HG02885 (cell line): ENCODE measurements around the gene CUBN.

Experiments
- ATAC-seq: cut with Tn5 transposase; IDR thresholded peaks from one replicate; pipeline ENCODE4 v1.9.1; 2021; ENCODE audit warnings: mild to moderate bottlenecking; ENCODE audit not compliant: unreplicated experiment, poor library complexity

The CUBN gene

DNA sequence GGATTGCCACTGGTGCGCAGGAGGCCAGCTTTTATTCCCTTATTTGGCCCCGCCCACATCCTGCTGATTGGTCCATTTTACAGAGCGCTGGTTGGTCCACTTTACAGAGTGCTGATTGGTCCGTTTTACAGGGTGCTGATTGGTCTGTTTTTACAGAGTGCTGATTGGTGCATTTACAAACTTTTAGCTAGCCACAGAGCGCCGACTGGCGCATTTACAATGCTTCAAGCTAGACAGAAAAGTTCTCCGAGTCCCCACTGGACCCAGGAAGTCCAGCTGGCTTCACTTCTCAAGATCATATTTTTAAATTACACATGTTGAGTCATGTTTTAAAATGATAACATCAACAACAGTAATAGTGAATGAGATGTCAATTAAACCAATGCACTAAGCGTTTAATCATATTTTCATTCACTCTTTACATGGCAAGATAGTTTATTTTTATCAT lies 128.3 kb downstream of the CUBN start:
- ATAC-seq: no peak

DNA sequence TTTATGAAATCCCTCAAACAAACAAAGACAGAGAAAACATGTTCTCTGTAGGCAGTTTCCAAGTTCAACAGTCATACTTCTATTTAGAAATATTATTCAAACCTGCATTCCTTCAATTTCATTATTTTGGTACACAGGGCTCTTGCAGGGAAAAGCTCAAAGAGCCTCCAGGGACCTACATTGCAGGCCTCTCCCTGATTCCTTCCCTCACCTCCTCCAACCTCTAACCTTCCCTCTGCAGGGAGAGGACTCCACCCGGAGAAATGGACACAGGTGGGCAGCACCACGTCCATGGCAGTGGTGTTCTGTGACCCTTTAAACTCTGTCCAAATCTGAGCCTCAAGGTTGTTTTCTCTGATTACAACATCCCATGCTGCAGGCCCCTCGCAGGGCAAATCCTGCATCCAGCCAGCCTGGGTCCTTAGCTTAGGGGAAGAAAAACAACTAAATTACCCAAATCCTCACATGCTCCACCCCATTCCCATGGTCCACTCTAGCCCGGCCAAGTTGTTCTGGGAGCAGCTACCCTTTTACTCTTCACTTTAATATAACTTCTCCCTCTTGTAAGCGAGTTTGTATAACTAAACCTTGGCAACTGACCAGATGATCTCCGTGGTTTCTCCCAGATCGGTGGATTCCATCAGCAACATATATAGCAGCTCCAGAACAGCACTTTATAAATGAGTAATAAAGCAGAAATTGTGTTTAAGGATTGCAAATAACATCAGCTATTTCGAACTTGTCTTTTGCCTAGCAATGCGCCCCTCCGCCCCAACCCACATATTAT lies 129.8 kb downstream of the CUBN start:
- ATAC-seq: no peak

DNA sequence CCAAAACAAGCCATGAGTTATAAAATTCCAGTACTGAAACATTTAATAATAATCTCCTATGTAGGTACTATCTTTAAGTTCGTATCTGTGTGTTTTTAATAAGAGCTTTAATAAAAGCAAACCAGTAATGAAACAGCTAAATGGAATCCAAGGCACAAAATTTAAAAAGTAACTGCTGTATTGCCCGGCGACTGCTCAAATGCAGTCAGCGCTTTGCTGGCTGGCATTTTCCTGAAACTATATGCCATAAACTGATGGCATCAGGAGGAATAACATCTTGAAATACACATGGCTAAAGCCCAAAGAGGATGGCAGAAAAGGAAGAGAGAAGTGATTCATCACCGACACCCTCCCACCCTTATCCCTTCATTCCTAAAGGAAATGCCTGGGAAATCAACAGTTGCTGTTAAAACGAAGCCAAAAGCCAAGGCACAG lies 133.1 kb downstream of the CUBN start:
- ATAC-seq: no peak

DNA sequence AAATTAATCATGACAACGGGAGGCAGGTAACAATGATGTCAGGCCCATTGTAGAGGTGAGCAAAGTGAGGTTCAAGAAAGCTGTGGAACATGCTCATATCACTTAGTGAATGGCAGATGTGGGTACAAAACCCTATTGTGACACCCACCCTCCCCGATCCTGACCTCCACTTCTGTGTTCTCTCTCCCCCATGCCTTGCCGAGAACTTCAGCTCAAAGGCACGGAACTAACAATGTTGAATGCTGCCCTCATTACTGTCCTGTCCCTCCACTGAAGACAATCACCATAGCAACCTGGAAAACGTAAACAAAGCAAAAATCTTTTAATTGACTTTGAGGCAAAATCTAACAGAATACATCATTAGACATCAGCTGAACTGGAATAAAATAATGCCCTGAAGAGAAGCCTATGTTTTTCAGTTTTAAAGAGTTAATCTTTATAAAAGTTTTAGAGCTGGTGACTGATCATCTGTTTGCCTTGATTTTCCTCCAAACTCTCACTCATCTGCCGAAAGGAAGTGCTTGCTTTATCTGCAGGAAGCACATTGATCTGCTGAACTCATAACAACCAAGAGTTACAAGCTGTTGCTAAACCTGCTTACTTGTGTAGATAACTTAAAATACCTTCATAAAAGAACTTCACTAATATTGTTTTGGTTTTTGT lies 133.6 kb downstream of the CUBN start:
- no peak for ATAC-seq

DNA sequence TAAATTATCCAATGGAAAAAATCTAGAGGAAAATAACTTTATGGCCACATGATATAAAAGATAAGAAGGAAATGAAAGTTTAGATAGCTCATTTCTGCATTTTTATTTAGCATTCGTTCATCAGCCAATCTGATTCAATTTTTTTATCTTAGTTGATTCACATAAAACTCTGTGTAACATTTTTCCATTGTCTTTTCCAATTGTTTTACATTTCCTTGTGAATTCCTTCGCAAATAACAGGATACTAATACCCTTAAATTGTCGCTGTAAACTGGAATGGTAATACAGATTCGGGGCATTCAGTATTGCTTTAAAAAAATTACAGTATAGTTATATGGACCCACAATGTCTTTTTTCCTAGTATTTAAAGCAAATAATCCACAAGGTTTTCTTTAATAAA lies 136.4 kb downstream of the CUBN start:
- ATAC-seq: no peak

DNA sequence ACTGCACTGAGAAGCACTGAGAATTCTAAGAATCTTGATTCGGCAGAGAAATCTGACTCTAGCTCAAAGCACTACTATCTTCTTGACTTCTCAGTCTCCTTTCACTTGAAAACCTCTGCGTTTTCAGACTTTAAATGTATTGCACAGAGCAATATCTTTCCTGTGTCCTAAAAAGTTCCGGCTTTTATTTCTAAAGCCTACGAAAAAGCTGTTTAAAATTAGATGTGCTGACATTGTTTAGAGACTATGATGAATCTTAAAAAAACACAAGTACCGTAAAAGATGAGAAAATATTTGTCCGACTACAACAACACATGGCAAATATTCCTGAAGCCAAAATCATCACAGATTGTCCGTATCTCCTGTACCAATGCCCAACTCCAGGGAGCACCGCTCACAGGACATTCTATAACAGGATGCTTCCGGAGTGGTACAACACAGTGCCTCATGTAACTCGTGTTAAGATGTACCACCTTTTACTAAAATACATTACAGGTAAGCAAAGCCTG lies 136.9 kb downstream of the CUBN start:
- ATAC-seq: no peak

DNA sequence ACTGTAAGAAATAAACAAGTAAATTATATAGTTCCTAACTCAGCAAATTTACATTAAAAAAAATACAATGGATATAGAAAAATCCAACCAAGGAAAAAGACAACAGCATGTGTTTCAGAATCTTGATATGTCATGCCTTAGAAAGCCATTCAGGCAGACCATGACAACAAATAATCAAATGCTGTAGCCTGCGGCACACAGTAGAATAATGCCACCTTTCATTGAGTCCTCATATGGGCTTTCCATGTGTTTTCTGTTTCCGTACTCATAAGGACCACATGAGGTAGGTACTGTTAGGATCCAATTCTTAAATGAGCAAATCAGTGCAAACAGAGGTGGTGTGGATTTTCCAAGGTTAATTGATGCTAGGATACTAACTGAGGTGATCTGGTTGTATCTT lies 138.6 kb downstream of the CUBN start:
- no peak for ATAC-seq

DNA sequence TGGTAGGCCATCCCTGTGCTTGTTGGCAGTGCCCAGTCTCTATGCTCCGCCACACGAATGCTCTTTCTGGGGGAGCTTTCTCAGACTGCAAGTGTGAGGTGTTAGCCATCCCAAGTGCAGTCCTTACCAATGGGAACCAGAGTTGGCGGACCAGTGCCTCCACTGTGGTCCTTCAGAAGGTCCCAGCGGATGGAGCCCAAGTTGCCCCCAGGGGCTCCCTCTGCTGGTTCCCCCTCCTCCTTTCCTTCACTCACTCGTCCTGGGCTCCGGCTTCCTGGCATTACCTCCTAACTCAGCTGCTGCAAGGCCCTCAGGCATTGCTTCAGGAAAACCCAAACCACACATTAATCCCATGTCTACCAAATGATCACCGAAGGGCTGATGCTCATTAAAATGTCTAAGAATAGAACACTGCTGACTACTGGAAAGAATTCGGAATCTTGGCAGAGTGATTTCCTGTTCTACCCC lies 139.8 kb downstream of the CUBN start:
- no peak for ATAC-seq

DNA sequence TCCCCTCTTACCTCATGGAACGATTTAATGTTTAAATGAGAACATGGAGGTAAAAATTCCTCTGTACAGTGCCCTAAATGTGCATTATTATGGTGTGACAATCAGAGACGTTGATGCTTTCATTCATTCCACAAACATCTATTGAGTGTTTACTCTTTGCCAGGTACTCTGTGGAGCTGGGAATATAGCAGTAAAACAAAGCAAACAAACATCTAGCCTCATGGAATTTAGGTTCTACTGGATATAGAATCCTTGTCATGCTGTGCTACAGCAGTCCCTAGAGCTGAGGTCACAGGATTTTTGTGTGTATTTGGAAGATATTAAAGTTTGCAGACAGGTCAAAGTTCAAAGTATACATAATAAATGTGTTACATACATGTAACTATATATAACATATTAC lies 140.7 kb downstream of the CUBN start:
- no peak for ATAC-seq

DNA sequence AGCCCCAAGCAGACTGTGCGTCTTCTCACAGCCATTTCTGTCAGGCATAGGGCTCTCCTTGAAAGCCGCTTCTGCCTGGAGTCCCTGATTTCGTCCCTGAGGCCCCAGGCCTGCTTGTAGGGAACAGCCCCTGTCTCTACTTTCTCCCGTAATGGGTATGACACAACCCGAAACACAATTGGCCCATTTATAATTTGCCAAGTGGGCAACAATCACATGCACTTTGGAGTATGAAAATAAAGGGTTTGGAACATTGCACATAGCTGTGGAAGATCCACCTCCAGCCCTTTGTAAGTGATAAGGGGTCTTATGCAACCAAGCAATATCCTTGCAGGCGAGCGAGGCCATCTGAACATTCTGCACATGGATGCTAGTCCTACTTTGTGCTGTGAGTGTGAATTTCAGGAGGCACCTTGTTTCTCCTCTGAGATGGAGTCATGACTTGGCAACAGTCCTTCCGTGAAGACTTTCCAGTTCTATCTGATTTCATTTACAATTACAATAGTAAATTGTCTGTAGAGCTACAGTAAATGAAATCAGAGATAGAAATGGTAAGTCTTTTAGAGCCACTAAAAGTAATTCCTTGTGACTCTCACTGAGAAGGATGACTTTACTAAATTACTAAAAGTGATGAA lies 141.5 kb downstream of the CUBN start:
- no peak for ATAC-seq

DNA sequence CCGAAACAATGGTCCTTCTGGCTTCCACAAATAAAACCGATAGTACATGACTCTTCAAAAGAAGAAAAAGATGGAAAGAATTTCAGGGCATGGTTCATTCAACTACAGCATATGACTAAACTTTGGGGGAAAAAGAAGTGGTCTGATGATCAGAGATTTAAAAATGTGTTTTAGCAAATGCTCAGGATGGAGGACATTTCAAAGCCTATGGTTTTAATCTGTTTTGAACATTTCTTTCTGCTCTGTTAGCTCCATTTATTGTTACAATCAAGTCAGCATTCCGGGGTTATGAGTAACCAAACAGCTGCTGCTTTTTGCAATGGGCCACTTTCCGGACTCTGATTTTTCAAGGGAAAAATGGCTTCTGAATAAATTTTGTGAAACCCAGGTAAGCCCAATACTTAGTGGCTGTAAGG lies 142.4 kb downstream of the CUBN start:
- ATAC-seq: no peak

DNA sequence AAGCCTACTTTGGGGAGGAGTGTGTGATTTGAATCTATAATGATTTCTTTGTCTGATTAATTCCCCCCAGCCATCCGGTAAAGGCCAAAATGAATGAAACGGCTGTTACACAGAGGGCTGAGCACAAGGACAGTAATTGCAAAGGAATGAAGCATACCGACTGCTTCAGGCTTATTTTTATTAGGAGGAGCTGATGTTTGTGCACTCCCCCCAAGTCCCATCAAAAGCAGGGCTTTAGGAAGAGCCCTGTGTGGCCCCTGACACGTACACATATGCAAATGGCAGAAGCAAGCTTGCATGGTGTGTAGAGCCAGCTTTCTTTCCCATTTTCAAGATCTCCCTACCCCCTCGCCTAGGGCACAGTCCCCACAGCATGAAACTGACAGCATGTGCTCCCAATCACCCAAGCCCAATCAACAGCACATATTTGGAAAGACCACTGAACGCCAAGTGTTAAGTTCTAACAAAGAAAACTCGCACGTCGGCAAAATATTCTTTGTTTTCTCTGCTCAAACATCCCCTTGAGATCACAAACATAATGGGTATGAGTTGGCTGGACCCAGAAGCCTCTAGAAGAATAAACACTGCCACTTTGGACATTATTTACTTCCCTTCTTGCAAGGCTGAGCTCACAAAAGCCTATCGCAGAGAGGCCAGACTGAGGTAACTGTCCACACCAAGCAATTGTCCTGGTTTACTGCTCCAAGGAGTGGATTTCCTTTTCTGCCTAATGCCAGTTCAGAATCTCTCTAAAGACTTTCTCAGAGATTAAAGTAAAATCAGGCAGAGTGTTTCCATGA lies 143.0 kb downstream of the CUBN start:
- no peak for ATAC-seq

DNA sequence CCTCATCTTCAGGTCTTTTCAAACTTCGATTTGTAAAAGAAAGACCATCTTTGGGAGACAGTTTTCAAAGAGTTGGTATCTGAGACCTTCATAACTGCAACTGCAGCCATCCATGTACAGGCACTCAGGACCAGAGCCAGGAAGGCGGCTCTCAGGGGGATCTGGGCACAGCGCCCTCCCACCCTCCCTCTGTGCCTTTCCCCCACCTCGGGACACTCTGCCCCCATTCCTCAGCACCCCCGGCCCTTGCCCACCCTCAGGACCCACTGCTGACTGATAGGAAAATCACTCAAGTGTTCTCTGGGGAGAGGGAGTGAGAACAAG lies 143.6 kb downstream of the CUBN start:
- no peak for ATAC-seq

DNA sequence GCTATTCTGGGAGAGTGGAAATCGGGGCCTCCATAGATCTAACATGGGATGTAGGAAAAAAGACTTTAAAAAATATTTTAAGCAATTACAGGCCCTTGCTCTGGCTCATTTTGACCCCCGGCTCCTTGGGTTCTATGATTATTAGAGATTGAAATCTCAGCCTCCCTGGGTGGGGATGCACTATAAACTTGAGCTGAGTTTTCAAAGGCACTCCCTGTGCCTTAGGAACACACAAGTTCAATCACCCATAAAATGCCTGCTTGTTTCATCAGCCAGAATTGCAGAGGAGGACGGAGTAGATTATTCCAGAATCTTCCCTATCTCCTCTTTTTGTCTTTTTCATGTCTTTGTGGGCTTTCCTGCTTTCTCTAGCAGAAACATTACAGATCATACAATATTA lies 145.4 kb downstream of the CUBN start:
- ATAC-seq: no peak

DNA sequence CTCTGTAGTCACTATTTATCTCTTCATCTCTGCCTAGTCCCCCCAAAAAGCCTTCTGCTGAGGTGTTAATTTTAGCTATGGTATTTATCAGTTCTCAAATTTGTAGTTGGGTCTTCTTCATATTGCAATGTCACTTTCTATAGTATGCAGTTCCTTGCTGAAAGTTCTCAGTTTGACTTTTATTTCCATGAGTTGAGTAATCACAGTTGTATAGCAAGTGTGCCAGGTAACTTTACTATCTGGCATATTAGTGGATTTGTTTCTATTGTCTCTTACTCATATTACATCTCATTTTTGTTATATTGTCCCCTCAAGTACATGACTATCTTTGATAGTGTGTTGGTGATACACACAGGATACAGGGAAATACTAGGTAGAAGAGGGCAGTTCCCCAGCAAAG lies 152.8 kb downstream of the CUBN start:
- ATAC-seq: no peak

DNA sequence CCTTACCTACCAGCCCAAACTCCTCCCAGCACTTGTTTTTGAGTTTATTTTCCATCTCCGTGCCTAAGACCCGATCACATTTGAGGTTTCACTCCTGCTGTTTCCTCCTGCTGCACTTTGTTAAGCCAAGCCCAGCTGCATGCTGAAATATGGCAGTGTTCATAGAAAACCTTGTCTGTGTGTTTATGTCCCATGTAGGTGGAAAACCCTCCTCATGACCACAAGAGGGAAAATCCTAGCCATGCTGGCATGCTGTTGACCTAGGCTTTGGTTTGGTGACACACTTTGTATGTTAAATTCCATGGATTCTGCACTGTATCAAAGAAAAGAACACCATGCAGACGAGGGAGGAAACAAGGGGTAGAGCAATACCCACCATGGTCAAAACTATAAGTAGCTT lies 154.4 kb downstream of the CUBN start:
- no peak for ATAC-seq

DNA sequence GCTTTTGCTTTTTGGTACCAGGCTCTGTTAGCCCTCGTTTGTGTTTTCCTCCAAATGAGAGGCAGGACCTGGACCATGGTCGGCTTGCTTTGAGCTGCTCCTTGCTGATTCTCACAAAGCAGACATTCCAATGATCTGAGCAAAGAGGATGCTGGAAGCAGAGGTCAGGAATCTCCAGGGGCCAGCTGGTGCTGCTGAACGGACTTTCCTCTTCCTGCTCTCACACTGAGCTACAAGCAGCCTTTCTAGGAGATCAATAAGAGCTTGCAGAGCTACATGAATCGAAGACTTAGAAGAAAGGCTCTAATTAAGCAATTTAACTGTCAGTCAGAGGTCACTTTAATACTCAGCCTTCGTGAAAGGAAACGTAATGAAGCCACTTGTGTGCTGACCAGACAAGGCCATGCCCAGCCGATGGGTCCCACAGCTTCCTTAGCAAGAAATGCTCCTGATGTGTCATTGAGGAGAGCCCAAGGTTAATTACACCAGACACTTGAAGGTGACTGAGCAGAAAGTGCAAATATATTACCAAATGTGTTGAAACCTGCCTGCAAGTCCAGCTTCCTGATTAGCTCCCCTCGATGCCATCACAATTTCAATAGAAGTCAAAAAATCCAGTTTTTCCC lies 161.1 kb downstream of the CUBN start:
- ATAC-seq: no peak

DNA sequence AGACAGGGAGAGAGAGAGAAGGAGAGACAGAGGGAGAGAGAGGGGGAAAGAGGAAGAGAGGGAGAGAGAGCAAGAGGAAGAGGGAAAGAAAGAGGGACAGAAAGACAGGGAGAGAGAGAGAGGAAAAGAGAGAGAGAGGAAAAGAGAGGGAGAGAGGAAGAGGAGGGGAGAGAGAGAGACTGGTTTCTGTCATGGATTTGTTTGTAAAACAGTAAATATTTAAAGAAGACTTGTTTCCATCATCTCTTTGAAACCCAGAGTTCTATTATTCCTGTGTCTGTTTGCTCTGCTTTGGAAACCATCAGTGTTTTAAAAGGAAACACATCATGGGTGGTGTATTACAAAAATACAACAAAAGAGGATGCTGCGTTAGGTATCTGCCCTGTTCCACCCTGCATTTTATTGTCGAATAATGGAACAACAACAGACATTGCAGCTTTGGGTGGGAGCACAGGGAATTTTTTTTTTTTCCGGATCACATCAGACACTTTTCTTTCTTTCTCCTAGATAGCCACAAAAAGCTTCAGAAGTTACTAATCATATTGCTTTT lies 161.7 kb downstream of the CUBN start:
- ATAC-seq: no peak

DNA sequence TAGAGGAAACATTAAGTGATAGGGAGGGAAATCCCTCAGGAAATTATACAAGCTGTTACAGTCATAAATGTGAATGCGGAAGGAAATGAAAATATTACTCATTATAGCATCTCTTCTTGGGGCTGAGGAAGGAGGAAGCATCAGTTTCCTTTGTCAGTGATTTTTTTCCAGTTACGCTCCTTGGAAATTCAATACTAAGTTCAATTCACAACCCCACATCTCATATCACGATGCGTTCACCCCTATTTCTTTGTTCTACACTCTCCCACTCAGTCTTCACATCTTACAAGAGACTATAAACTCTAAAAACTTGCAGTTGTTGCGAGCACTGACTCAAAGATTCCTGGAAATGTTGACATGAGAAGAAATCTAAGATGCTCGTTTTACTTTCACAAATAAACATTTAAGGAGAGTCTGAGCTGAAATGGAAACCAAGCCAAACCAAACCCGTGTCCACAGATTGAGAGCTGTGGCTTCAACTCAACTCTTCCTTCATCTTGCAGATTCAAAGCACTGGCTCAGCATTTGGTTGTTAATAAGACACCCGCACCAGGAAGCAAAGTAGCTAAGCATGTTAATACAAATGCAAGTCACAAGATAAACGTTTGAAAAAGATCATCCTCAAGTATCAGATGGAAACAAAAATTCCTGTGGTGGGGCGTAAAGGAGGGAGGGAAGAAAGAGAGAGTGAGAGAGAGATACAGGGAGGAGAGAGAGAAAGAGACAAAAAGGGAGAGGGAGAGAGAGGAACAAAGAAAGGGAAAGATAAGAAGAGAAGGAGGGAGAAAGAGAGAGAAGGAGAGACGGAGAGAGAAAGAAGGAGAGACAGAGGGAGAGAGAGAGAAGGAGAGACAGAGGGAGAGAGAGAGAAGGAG lies 162.4 kb downstream of the CUBN start:
- no peak for ATAC-seq
